ENCODE results near the gene FKBP1B. TPM values are rescaled to one million over a fixed set of nuclear protein-coding genes. Genes with fewer than 3 reads are reported as not detected.

Gene FKBP1B
- total RNA-seq, 1 donor from 2014 or later, result 16.2 TPM

GRCh38 chr2:24016376-24016761 is 33.2 kb upstream of the FKBP1B start:
- Mint-ChIP-seq H3K9me3 (ENCODE audit: low read depth) (no peaks in the 10 kb centered on the region), H3K36me3 (ENCODE audit: low read depth) (peaks cover 2% of the 10 kb centered on the region), H3K4me3 (ENCODE audit: unreplicated experiment) (no peak overlapping the region), H3K4me1 (ENCODE audit: low read depth) (peaks cover 11% of the 10 kb centered on the region), H3K27ac (ENCODE audit: unreplicated experiment) (no peak overlapping the region), H3K27me3 (ENCODE audit: low read depth) (peaks cover 3% of the 10 kb centered on the region)
- no peak for DNase-seq (ENCODE audit: low spot score)
- no peak for TF ChIP-seq CTCF (IDR thresholded peaks at IDR 0.05)

GRCh38 chr2:24016853-24017703 is 32.5 kb upstream of the FKBP1B start:
- Mint-ChIP-seq H3K4me3 (ENCODE audit: unreplicated experiment) (no peak overlapping the region), H3K4me1 (ENCODE audit: low read depth) (peaks cover 11% of the 10 kb centered on the region), H3K27ac (ENCODE audit: unreplicated experiment) (no peak overlapping the region), H3K36me3 (ENCODE audit: low read depth) (peaks cover 2% of the 10 kb centered on the region), H3K27me3 (ENCODE audit: low read depth) (no peaks in the 10 kb centered on the region), H3K9me3 (ENCODE audit: low read depth) (no peaks in the 10 kb centered on the region)
- no peak for TF ChIP-seq CTCF (IDR thresholded peaks at IDR 0.05)
- no peak for DNase-seq (ENCODE audit: low spot score)

- Mint-ChIP-seq H3K27ac (ENCODE audit: unreplicated experiment) (no peak overlapping the region), H3K4me3 (ENCODE audit: unreplicated experiment) (no peak overlapping the region), H3K27me3 (ENCODE audit: low read depth) (no peaks in the 10 kb centered on the region), H3K4me1 (ENCODE audit: low read depth) (peaks cover 11% of the 10 kb centered on the region), H3K9me3 (ENCODE audit: low read depth) (no peaks in the 10 kb centered on the region), H3K36me3 (ENCODE audit: low read depth) (peaks cover 3% of the 10 kb centered on the region)
- no peak for TF ChIP-seq CTCF (IDR thresholded peaks at IDR 0.05)
- DNase-seq (ENCODE audit: low spot score), result no peak
Measured at GRCh38 chr2:24017711-24018110, 31.8 kb upstream of the FKBP1B start.

GRCh38 chr2:24018241-24018640 is 31.3 kb upstream of the FKBP1B start:
- no peak overlapping the region for H3K27ac Mint-ChIP-seq (ENCODE audit: unreplicated experiment)

GRCh38 chr2:24019729-24020128 is 29.8 kb upstream of the FKBP1B start:
- Mint-ChIP-seq H3K9me3 (ENCODE audit: low read depth) (no peaks in the 10 kb centered on the region), H3K4me1 (ENCODE audit: low read depth) (peaks cover 11% of the 10 kb centered on the region), H3K36me3 (ENCODE audit: low read depth) (peaks cover 6% of the 10 kb centered on the region), H3K27me3 (ENCODE audit: low read depth) (no peaks in the 10 kb centered on the region), H3K27ac (ENCODE audit: unreplicated experiment) (no peak overlapping the region), H3K4me3 (ENCODE audit: unreplicated experiment) (no peak overlapping the region)
- DNase-seq (ENCODE audit: low spot score), result no peak
- TF ChIP-seq CTCF (IDR thresholded peaks at IDR 0.05), result no peak

More at GRCh38 chr2:24018241-24018640, 31.3 kb upstream of the FKBP1B start:
- Mint-ChIP-seq H3K4me1 (ENCODE audit: low read depth) (peaks cover 11% of the 10 kb centered on the region), H3K27me3 (ENCODE audit: low read depth) (no peaks in the 10 kb centered on the region), H3K36me3 (ENCODE audit: low read depth) (peaks cover 6% of the 10 kb centered on the region), H3K9me3 (ENCODE audit: low read depth) (no peaks in the 10 kb centered on the region), H3K4me3 (ENCODE audit: unreplicated experiment) (no peak overlapping the region)
- TF ChIP-seq CTCF (IDR thresholded peaks at IDR 0.05), result no peak
- no peak for DNase-seq (ENCODE audit: low spot score)

Measured in chondrocyte (in vitro differentiated cells).